NOMO-1 (cell line): ENCODE measurements around the gene RELN.
"Not testable (repeated sequence)": the region's sequence is repeated elsewhere in the genome, so short reads cannot be mapped to it uniquely, and the experiment has no call there.

Experiments used
- DNase-seq, 2 experiments: peaks; one replicate each; lab custom pipeline; 2025; ENCODE audit not compliant: unreplicated experiment in 2 of 2; lab: John Stamatoyannopoulos, UW

The RELN gene

GRCh38 chr7:103989200-103989784, at the start of gene RELN:
RELN (minus strand) TSS chr7:103989658; CDS start chr7:103989356, 302 bp downstream.
- DNase-seq = no peak

- DNase-seq = no peak
Measured at GRCh38 chr7:104038136-104038535, 48.7 kb upstream of the RELN start.

- not testable (repeated sequence) for DNase-seq
Measured at GRCh38 chr7:104036889-104037288, 47.4 kb upstream of the RELN start.

- no peak for DNase-seq
Measured at GRCh38 chr7:104035351-104035750, 45.9 kb upstream of the RELN start.

- DNase-seq = no peak
Measured at GRCh38 chr7:104034679-104035078, 45.2 kb upstream of the RELN start.

DNA sequence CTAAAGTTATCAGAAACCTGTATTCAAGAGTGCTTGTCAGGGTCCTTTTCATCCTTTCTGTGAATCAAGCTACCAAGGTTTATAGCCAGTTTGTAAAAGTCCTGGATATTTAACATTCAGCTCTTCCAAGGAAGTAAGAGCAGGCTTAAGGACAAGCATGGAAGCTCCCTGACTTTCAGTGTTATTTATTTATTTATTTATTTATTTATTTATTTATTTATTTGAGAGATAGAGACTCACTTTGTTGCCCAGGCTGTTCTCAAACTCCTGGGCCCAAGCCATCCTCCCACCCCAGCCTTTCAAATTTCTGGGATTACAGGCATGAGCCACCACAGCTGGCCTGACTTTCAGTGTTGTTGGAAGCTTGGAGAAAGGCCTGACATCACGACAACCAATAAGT, 44.4 kb upstream of the RELN start:
- DNase-seq = no peak

GRCh38 chr7:104032486-104032885, 43.0 kb upstream of the RELN start:
- DNase-seq = no peak

GRCh38 chr7:104029765-104030164, 40.3 kb upstream of the RELN start:
- no peak for DNase-seq

DNA sequence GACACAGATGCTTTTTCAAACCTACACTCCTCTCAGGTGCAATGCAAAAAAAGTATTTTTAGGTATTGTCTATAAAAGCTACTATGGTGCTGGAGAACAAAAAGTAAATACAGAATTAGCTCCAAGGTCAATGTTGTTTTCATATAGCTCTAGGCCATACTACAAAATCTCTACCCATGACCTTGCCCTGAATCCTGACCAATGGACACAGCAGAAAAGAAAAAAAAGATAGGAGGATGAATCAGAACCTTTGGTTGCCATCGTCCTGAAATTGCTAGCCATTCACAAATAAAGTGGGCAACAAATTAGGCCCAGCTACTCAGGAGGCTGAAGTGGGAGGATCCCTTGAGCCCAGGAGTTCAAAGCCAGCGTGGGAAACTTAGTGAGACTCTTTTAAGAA, 35.2 kb upstream of the RELN start:
- no peak for DNase-seq

DNA sequence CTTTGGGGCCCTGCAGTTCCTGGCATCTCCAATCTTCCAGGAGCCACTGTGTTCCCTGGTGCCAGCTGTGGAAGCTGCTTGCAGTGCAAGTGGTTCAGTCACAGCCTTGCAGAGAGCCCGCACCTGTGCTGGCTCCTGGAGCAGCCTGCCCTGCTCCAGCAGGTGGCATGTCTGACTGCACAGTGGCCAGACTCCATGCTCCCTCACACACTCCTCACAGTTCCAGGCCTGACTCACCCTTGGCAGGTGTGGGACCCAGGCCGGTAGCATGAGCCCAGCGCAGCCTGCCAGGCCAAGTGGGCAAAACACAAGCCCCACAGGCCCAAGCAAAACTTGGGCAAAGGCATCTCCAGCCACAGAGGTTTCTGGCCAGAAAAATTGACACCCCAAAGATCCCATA, 33.6 kb upstream of the RELN start:
- no peak for DNase-seq

GRCh38 chr7:104018425-104018824, 29.0 kb upstream of the RELN start:
- no peak for DNase-seq

GRCh38 chr7:104017001-104017400, 27.5 kb upstream of the RELN start:
- no peak for DNase-seq

DNA sequence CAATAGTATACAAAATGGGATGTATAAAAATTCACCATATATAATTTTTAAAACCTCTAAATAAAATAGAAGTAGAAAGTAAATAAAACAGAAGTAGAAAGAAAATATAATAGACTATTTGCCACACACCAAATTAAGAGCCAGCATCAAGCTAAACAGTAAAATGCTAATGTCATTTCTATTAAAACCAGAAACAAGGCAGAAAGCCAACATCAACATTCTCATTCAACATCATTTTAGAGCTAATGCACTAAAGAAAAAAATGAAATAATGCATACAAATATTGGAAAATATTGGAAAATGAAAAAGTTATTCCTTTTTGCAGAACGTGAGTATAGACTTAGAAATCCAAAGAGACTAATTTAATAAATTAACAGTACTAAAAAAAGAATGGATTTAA, 23.4 kb upstream of the RELN start:
- DNase-seq = no peak

GRCh38 chr7:104011829-104012228, 22.4 kb upstream of the RELN start:
- DNase-seq = no peak

- DNase-seq = no peak
Measured at GRCh38 chr7:104010052-104010909, 20.8 kb upstream of the RELN start.

DNA sequence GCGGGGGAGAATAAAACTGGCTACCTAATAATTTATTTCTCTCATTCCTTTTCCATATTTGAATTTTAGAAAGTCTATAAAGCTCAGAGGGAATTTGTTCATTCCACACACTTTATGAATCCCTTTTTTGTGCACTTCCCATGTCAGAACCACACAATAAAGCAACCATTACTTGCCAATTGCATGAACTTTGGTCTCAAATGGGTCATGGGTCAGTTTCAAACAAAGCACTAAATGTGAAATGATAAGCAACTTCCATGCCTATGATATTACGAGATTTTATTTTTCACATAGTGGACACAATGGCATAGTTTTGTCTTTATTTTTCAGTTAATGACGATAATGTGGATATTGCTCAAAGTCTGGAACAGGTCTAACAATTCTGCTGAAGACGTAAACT, 18.6 kb upstream of the RELN start:
- DNase-seq = no peak

DNA sequence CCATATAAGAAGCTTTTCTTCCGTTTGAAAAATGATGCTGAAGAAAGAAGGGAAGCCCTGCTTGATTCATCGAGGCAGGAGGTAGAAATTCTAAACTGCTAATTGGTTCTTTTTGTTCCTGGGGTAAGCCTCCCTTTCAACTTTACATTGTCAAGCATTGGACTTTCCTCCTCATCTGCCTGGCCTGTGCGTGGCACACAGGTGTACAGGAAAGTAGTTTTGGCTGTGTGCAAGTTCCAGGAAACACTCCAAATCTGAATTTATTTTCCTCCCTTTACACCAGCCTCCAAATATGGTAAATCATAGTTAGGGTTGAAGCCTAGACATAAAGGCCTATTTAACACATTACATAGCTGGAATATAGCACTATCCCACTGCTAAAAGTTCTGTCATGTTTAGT, 18.2 kb upstream of the RELN start:
- DNase-seq = no peak

GRCh38 chr7:104005197-104005596, 15.7 kb upstream of the RELN start:
- no peak for DNase-seq

DNA sequence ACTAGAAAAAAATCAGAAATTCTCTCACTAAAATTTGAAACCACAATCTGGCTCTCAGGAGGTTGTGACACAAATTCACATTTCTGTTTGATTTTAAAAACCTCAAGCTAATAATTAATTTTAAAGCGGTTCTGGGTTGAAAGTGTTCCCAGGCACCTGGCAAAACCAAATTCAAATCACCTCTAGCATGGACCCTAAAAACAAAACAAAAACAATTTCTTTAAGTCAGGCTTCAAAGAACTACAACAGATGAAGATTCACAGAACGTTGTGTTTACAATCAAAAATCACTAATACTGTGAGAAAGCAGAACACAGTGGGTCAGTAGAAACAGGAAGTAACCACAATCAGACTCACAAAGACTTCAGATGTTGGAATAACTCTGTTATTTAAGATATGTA, 7.2 kb upstream of the RELN start:
- DNase-seq = no peak

DNA sequence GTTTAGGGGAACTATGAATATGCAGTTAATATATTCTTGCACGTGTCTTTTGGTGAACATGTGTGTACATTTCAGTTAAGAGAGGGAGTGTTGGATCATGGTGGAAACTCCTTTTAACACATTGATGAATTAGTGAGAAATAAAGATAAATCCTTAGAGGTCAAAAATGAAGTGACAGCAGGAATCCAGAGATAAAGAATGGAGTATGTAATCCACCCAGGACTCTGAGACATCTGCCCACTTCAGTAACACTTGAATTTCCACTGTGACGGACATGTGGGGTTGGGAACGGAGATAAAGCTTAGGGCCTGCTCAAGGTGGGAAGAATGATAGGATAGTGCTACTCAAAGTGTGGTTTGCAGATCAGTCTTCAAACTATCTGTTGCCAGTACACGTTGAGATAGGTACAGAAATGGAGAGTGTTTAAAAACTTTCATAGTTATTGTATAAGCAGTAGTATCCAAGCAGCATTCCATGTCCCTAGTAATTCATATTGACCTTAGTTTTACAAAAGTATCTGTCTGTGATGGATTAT, 6.6 kb upstream of the RELN start:
- DNase-seq = no peak

DNA sequence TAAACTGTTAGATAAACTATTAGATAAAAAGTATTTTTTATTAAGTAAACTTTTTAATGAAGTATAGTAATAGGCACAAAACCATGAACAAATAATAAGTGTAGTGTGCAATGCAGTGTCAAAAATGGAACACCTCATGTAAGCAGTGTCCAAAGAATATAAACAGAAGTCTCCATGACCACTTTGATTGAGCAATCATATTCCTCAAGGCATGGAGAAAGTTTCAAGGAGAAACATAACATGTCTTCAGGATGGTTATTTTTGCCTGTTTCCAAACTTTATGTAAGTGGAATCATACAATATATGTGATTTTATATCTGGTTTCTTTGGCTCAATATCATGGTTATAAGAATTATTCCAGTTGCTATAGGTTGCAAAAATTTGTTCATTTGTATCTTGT, 6.1 kb upstream of the RELN start:
- DNase-seq = no peak

- no peak for DNase-seq
Measured at GRCh38 chr7:103993551-103993950, 4.1 kb upstream of the RELN start.
